ENCODE data around the gene DCUN1D2.
"Not testable (repeated sequence)": the region's sequence is repeated elsewhere in the genome, so short reads cannot be mapped to it uniquely, and the experiment has no call there.

DCUN1D2 gene

GRCh38 chr13:113490496-113491417 lies at the start of gene DCUN1D2:
Gene DCUN1D2 (minus strand): TSS chr13:113490711. CDS start chr13:113490669, 42 bp downstream.
- DNase-seq (ENCODE audit: low read depth), result peak; percentile 39

GRCh38 chr13:113539822-113540221 lies 49.3 kb upstream of the DCUN1D2 start:
- no peak for DNase-seq (ENCODE audit: low read depth)

GRCh38 chr13:113539176-113539575 lies 48.7 kb upstream of the DCUN1D2 start:
- no peak for DNase-seq (ENCODE audit: low read depth)

- DNase-seq (ENCODE audit: low read depth), result no peak
Measured at GRCh38 chr13:113538689-113539058, 48.2 kb upstream of the DCUN1D2 start.

- DNase-seq (ENCODE audit: low read depth), result no peak
Measured at GRCh38 chr13:113537909-113538688, 47.6 kb upstream of the DCUN1D2 start.

- no peak for DNase-seq (ENCODE audit: low read depth)
Measured at GRCh38 chr13:113537205-113537604, 46.7 kb upstream of the DCUN1D2 start.

- no peak for DNase-seq (ENCODE audit: low read depth)
Measured at GRCh38 chr13:113536461-113537110, 46.1 kb upstream of the DCUN1D2 start.

- no peak for DNase-seq (ENCODE audit: low read depth)
Measured at GRCh38 chr13:113535381-113535781, 44.9 kb upstream of the DCUN1D2 start.

- DNase-seq (ENCODE audit: low read depth), result no peak
Measured at GRCh38 chr13:113534236-113534860, 43.8 kb upstream of the DCUN1D2 start.

- DNase-seq (ENCODE audit: low read depth), result no peak
Measured at GRCh38 chr13:113533161-113533840, 42.8 kb upstream of the DCUN1D2 start.

- DNase-seq (ENCODE audit: low read depth), result no peak
Measured at GRCh38 chr13:113532156-113532806, 41.8 kb upstream of the DCUN1D2 start.

- DNase-seq (ENCODE audit: low read depth), result no peak
Measured at GRCh38 chr13:113531041-113531873, 40.7 kb upstream of the DCUN1D2 start.

GRCh38 chr13:113528813-113529180 lies 38.3 kb upstream of the DCUN1D2 start:
- DNase-seq (ENCODE audit: low read depth), result no peak

GRCh38 chr13:113528101-113528812 lies 37.7 kb upstream of the DCUN1D2 start:
- no peak for DNase-seq (ENCODE audit: low read depth)

GRCh38 chr13:113527272-113527958 lies 36.9 kb upstream of the DCUN1D2 start:
- no peak for DNase-seq (ENCODE audit: low read depth)

- DNase-seq (ENCODE audit: low read depth), result no peak
Measured at GRCh38 chr13:113526466-113527220, 36.1 kb upstream of the DCUN1D2 start.

GRCh38 chr13:113522438-113522837 lies 31.9 kb upstream of the DCUN1D2 start:
- not testable (repeated sequence) for DNase-seq (ENCODE audit: low read depth)

- DNase-seq (ENCODE audit: low read depth), result no peak
Measured at GRCh38 chr13:113520571-113520970, 30.1 kb upstream of the DCUN1D2 start.

Data from stimulated activated CD8-positive, alpha-beta memory T cell treated with anti-CD3 and anti-CD28 coated beads, Interleukin-15, amount 100 ng/mL, for 1 hour (primary cell).